Mammary epithelial cell (primary cell): ENCODE data around the gene APP.

Source experiments
- CTCF ChIP-seq, 2 donors: IDR thresholded peaks in 1 of 2; conservative IDR thresholded peaks in 1 of 2; 2 replicates each; pipeline ENCODE4 v1.5.1; 2011 to 2012; ENCODE audit warnings: inconsistent platforms in 2 of 2, low read length in 2 of 2, mild to moderate bottlenecking in 2 of 2, control low read depth in 1 of 2, low read depth in 1 of 2; ENCODE audit not compliant: insufficient read depth in 1 of 2; ENCODE audit errors: extremely low read depth in 1 of 2
- EZH2 ChIP-seq: IDR thresholded peaks from 2 replicates; pipeline ENCODE4 v1.6.1; 2012; ENCODE audit warnings: low read length, inconsistent platforms, borderline replicate concordance

GRCh38 chr21:25858325-25858724, 312.2 kb downstream of the APP start:
- TF ChIP-seq CTCF (conservative IDR thresholded peaks at IDR 0.05 in 1 of 2, IDR thresholded peaks at IDR 0.05 in 1 of 2; ENCODE audit: extremely low read depth in 1 of 2, insufficient read depth in 1 of 2, low read depth in 1 of 2, low read length in 2 of 2) (no peak), EZH2 (no peak)
